GM21390 (cell line): ENCODE results near the gene MEGF11.
"Not testable (repeated sequence)": the region's sequence is repeated elsewhere in the genome, so short reads cannot be mapped to it uniquely, and the experiment has no call there.

ENCODE experiments used
- ATAC-seq: cut with Tn5 transposase; IDR thresholded peaks from one replicate; pipeline ENCODE4 v1.9.1; 2021; ENCODE audit not compliant: unreplicated experiment

MEGF11 gene

GRCh38 chr15:65869954-65870871 is 383.3 kb downstream of the MEGF11 start:
- ATAC-seq, result no peak

DNA sequence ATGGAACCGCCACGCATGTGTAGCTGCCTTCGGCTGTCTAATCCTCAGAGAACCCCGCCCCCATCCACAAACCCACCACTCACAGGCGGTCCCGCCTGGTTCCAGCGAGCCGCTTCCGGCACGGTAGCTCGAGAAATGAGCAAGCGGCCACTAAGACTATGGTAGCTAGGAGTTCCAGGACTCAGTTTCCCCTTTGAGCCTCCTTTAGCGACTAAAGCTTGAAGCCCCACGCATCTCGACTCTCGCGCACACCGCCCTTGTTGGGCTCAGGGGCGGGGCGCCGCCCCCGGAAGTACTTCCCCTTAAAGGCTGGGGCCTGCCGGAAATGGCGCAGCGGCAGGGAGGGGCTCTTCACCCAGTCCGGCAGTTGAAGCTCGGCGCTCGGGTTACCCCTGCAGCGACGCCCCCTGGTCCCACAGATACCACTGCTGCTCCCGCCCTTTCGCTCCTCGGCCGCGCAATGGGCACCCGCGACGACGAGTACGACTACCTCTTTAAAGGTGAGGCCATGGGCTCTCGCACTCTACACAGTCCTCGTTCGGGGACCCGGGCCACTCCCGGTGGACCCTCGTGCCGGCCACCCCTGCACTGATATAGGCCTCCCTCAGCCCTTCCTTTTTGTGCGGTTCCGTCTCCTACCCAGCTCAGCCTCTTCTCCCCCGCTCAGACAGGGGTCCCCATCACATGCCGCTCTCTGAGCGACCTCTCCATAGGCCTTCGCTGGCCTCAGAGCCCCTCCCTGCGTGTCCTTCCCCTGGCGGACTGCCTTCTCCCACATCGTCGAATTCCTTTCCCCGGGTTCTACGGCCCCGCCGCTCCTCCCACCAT is 384.2 kb downstream of the MEGF11 start, which contains the start of gene RAB11A:
Gene RAB11A, plus strand, starts transcription at position 366 of the 828 bp plus-strand sequence. Its CDS starts 95 bp downstream, at position 461.
- ATAC-seq, result peak; percentile 82

GRCh38 chr15:65868546-65869125 is 384.9 kb downstream of the MEGF11 start:
- ATAC-seq, result no peak

DNA sequence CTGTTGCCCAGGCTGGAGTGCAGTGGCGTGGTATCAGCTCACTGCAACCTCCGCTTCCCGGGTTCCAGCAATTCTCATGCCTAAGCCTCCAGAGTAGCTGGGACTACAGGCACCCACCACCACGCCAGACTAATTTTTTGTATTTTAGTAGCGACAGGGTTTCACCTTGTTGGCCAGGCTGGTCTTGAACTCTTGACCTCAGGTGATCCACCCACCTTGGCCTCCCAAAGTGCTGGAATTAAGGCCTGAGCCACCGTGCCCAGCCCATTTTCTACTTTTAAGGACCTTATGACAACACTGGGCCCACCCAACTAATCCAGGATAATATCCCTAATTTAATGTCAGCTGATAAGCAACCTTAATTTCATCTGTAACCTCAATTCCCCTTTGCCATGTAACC is 385.6 kb downstream of the MEGF11 start:
- ATAC-seq, result not testable (repeated sequence)

GRCh38 chr15:65867244-65867643 is 386.3 kb downstream of the MEGF11 start:
- no peak for ATAC-seq

- no peak for ATAC-seq
These were observed 390.4 kb downstream of the MEGF11 start for GRCh38 chr15:65863106-65863505.

DNA sequence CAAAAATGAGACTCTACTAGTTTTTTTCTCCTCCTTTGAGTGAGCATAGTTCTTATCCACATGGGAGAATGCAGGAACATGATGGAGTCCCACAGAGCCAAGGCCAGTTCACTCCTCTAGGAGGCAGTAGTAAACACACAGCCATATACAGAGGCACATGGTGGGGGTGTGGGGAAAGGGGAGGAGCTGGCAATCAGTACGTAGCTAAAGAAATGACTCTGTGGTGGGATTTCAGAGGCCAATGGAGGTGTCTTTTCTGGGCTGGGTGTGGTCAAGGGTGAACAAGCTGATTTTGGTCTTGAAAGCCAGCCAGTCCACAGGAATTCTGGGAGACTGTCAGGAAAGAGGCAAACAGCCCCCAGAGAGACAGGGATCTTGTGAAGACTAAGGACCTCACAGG is 390.9 kb downstream of the MEGF11 start:
- peak; percentile 60 for ATAC-seq

DNA sequence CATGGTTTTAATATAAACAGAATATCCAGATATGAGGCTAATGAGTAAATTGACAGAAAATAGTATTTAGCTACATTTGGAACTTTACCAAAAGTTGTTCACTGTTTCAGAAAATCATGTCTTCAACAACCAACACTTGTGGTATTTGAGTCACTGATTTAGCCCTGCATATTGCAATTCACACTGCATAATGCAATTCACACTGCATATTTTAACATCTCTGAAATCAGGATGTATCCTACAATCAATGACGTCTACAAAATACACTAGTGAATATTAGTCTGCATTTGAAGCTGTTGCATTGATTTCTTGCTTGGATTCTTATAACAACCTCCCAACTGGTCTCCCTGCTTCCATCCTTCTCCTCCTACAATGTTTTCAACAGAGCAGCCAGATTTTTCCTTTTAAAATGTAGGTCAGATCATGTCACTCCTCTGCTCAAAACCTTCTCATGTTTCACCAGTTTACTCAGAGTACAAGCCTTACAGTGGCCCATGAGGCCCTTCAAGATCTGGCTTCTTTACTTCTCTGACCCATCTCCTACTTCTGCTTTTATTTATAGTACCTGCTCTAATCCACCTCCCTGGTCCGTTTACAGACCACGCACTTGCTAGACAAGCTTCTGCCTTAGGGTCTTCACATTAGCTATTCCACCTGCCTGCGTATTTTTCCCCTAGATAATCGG is 395.7 kb downstream of the MEGF11 start:
- ATAC-seq, result no peak

GRCh38 chr15:65856821-65857455 is 396.6 kb downstream of the MEGF11 start:
- no peak for ATAC-seq

GRCh38 chr15:65851981-65852380 is 401.6 kb downstream of the MEGF11 start:
- ATAC-seq, result no peak

GRCh38 chr15:65847989-65848388 is 405.6 kb downstream of the MEGF11 start:
- ATAC-seq, result no peak

DNA sequence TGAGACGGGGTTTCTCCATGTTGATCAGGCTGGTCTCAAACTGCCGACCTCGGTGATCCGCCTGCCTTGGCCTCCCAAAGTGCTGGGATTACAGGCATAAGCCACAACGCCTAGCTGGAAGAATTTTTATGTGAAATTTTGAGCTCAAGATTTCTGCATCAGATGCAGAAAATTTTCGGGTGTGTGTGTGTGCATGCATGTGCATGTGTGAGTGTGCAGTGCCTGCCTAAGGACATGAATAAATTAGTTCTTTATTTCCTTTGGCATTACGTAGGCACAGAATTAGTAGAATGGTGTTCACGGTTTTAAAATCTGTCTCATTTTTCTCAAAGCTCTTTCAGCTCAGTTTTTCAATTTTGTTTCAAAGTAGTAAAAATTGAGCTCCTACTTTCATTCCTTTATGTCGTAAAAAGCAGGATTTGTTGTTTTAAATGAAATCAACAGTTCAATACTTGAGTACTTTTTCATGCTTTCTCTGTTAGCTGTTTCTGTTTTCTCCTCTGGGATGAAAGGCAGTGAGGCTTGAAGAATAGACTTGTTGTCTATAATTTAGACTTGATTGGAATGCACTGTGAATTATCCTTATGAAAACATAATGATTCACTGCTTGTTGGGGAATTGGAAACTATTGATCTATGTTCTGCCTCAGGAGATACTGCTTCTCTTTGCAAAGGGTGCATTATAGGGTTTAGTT is 407.6 kb downstream of the MEGF11 start:
- ATAC-seq, result no peak
